PC-9 (cell line): ENCODE data around the gene SCT. TPM values are rescaled to one million over a fixed set of nuclear protein-coding genes. Genes with fewer than 3 reads are reported as not detected.

Experiments
- BruUV-seq: library from RNA; stranded (reverse); fragments of 400-500 nt; replicated peaks from 2 replicates; lab custom pipeline; 2021; lab: Mats Ljungman, UMichigan
- CTCF ChIA-PET: fragments of 300-600 bp; sonication (Branson Sonifier 250); formaldehyde crosslinking; loops from one replicate; lab custom pipeline; 2022; ENCODE audit warnings: antibody characterized with exemption; lab: Charles Lee
- POLR2A ChIA-PET: fragments of 300-600 bp; sonication (Branson Sonifier 250); formaldehyde crosslinking; loops from one replicate; lab custom pipeline; 2022; ENCODE audit warnings: antibody characterized with exemption; ENCODE audit not compliant: unreplicated experiment; lab: Charles Lee
- DNase-seq, 2 experiments: peaks; one replicate each; pipeline versions ENCODE4 v3.0.0 to v3.0.0-alpha.2; 2015 to 2022; ENCODE audit warnings: mixed read lengths in 1 of 2
- H2AFZ ChIP-seq: fragments of 200-600 bp; sonication (generic); 2 replicates; pipeline ENCODE4 v1.8.1; 2017; ENCODE audit warnings: antibody characterized with exemption
- H3F3A ChIP-seq: fragments of 200-600 bp; sonication (generic); 2 replicates; pipeline ENCODE4 v1.8.1; 2017; ENCODE audit warnings: antibody characterized with exemption, mild to moderate bottlenecking, low read depth; ENCODE audit not compliant: insufficient read depth
- H3K27ac ChIP-seq: fragments of 200-600 bp; sonication (generic); 2 replicates; pipeline ENCODE4 v1.6.1; 2016; ENCODE audit warnings: mixed run types
- H3K27me3 ChIP-seq: fragments of 200-600 bp; sonication (generic); 2 replicates; pipeline ENCODE4 v1.6.1; 2016; ENCODE audit warnings: low read depth, mixed run types; ENCODE audit not compliant: insufficient read depth
- H3K36me3 ChIP-seq: fragments of 200-600 bp; sonication (generic); 2 replicates; pipeline ENCODE4 v1.6.1; 2016; ENCODE audit warnings: low read depth, mixed run types
- H3K4me1 ChIP-seq: fragments of 200-600 bp; sonication (generic); replicated peaks from 2 replicates; pipeline ENCODE4 v1.6.1; 2016; ENCODE audit warnings: mixed run types; ENCODE audit not compliant: insufficient read depth
- H3K4me2 ChIP-seq: fragments of 200-600 bp; sonication (generic); 2 replicates; pipeline ENCODE4 v1.6.1; 2017; ENCODE audit warnings: mixed run types
- H3K4me3 ChIP-seq: fragments of 200-600 bp; sonication (generic); 2 replicates; pipeline ENCODE4 v1.6.1; 2016; ENCODE audit warnings: mixed run types
- H3K79me2 ChIP-seq: fragments of 200-600 bp; sonication (generic); 2 replicates; pipeline ENCODE4 v1.6.1; 2017; ENCODE audit warnings: low read depth, mixed run types
- H3K9me2 ChIP-seq: fragments of 200-600 bp; sonication (generic); 2 replicates; pipeline ENCODE4 v1.8.1; 2017; ENCODE audit warnings: mild to moderate bottlenecking; ENCODE audit not compliant: insufficient read depth
- H3K9me3 ChIP-seq: fragments of 200-600 bp; sonication (generic); 2 replicates; pipeline ENCODE4 v1.8.1; 2016; ENCODE audit warnings: low read depth; ENCODE audit not compliant: insufficient read depth
- H4K20me1 ChIP-seq: fragments of 200-600 bp; sonication (generic); 2 replicates; pipeline ENCODE4 v1.8.1; 2017; ENCODE audit not compliant: insufficient read depth
- CTCF ChIP-seq: fragments of 200-600 bp; sonication (generic); conservative IDR thresholded peaks from 2 replicates; pipeline ENCODE4 v1.6.1; 2017; ENCODE audit warnings: mixed run types, antibody characterized with exemption, mild to moderate bottlenecking, moderate library complexity
- EZH2 ChIP-seq: fragments of 200-600 bp; sonication (generic); IDR thresholded peaks from 2 replicates; pipeline ENCODE4 v1.8.0; 2017; ENCODE audit warnings: antibody characterized with exemption, low read depth
- intact Hi-C: fragments of 100-400 bp; cut with micrococcal nuclease; formaldehyde crosslinking; loops from one replicate; pipeline ENCODE4 v1.10.0; 2022; ENCODE audit not compliant: unreplicated experiment
- total RNA-seq: library from RNA; stranded (reverse); gene quantifications from 2 replicates; pipeline ENCODE4 v1.2.3, GENCODE V29; 2021

Gene SCT
- total RNA-seq, 1 experiment from 2014 or later, result not detected

- H3K4me1 ChIP-seq, result no peaks in the 10 kb centered on the region
- POLR2A ChIA-PET, result no interaction called here
- H3K27ac ChIP-seq, result no peak overlapping the region
- no peaks in the 10 kb centered on the region for H3K27me3 ChIP-seq
- CTCF ChIA-PET, result no interaction called here
- H4K20me1 ChIP-seq, result peaks cover 4% of the 10 kb centered on the region
- H3K79me2 ChIP-seq, result no peaks in the 10 kb centered on the region
- no peaks in the 10 kb centered on the region for H3F3A ChIP-seq
- H3K36me3 ChIP-seq, result no peaks in the 10 kb centered on the region
- TF ChIP-seq EZH2 (no peak), CTCF (no peak)
- no peak for DNase-seq
- H3K4me2 ChIP-seq, result no peak overlapping the region
- no peaks in the 10 kb centered on the region for H3K9me3 ChIP-seq
- H2AFZ ChIP-seq, result no peak overlapping the region
- no TSS peak for BruUV-seq
- intact Hi-C loops, result no loop called here
- H3K4me3 ChIP-seq, result no peak overlapping the region
- H3K9me2 ChIP-seq, result no peaks in the 10 kb centered on the region
These were observed 30.6 kb downstream of the SCT start for GRCh38 chr11:596374-596773.

GRCh38 chr11:595400-595799, 31.6 kb downstream of the SCT start:
- no peaks in the 10 kb centered on the region for H3K79me2 ChIP-seq
- ChIA-PET CTCF (no interaction called here), POLR2A (no interaction called here)
- no peaks in the 10 kb centered on the region for H3F3A ChIP-seq
- H3K4me1 ChIP-seq, result no peaks in the 10 kb centered on the region
- H3K36me3 ChIP-seq, result no peaks in the 10 kb centered on the region
- H3K9me3 ChIP-seq, result no peaks in the 10 kb centered on the region
- no peak overlapping the region for H3K4me3 ChIP-seq
- H3K9me2 ChIP-seq, result no peaks in the 10 kb centered on the region
- no peak overlapping the region for H3K27ac ChIP-seq
- intact Hi-C loops, result no loop called here
- no peak overlapping the region for H2AFZ ChIP-seq
- DNase-seq, result no peak
- TF ChIP-seq CTCF (no peak), EZH2 (no peak)
- no peaks in the 10 kb centered on the region for H3K27me3 ChIP-seq
- H4K20me1 ChIP-seq, result peaks cover 10% of the 10 kb centered on the region
- H3K4me2 ChIP-seq, result no peak overlapping the region
- BruUV-seq, result no TSS peak

GRCh38 chr11:593347-593746, 33.6 kb downstream of the SCT start:
- Histone ChIP-seq H3K4me3 (no peak overlapping the region), H3K9me3 (no peaks in the 10 kb centered on the region), H4K20me1 (peaks cover 10% of the 10 kb centered on the region), H3K36me3 (no peaks in the 10 kb centered on the region), H3K4me1 (no peaks in the 10 kb centered on the region), H2AFZ (no peak overlapping the region), H3K4me2 (no peak overlapping the region), H3K27me3 (no peaks in the 10 kb centered on the region), H3K27ac (no peak overlapping the region), H3K79me2 (no peaks in the 10 kb centered on the region), H3F3A (no peaks in the 10 kb centered on the region; the same call in 1 of the 2 replicates), H3K9me2 (no peaks in the 10 kb centered on the region)
- ChIA-PET POLR2A (no interaction called here), CTCF (no interaction called here)
- BruUV-seq, result no TSS peak
- intact Hi-C loops, result no loop called here
- DNase-seq, result no peak
- no peak for TF ChIP-seq EZH2
- TF ChIP-seq CTCF, result no peak
